Breast epithelium (tissue), 4 donors: ENCODE results near the gene ADRA2B. TPM values are rescaled to one million over a fixed set of nuclear protein-coding genes. Genes with fewer than 3 reads are reported as not detected.

Experiments
- DNase-seq, 2 donors: peaks; one replicate each; pipeline ENCODE4 v3.0.0-alpha.2; 2019; ENCODE audit warnings: low spot score in 2 of 2
- H3K27ac ChIP-seq, 2 donors: fragments of 200-600 bp; sonication (generic) in 1 of 2; one replicate each; pipeline ENCODE4 v1.5.1; 2016 to 2019; ENCODE audit warnings: mild to moderate bottlenecking in 1 of 2
- H3K27me3 ChIP-seq, 2 donors: fragments of 200-600 bp; sonication (generic) in 1 of 2; one replicate each; pipeline versions ENCODE4 v1.5.1 to v1.6.0; 2017 to 2019; ENCODE audit warnings: control low read depth in 1 of 2, mild to moderate bottlenecking in 1 of 2
- H3K36me3 ChIP-seq: fragments of 200-600 bp; one replicate; pipeline ENCODE4 v1.5.1; 2019
- H3K4me1 ChIP-seq, 2 donors: fragments of 200-600 bp; sonication (generic); one replicate each; pipeline ENCODE4 v1.5.1; 2016 to 2019; ENCODE audit warnings: control low read depth in 1 of 2
- H3K4me3 ChIP-seq, 3 donors: fragments of 200-600 bp; sonication (generic); 1 replicate in 2 of 3; 2 replicates in 1 of 3; pipeline ENCODE4 v1.5.1; 2016 to 2019; ENCODE audit warnings: mild to moderate bottlenecking in 3 of 3, moderate library complexity in 2 of 3
- H3K9me3 ChIP-seq, 2 donors: fragments of 200-600 bp; sonication (generic) in 1 of 2; one replicate each; pipeline ENCODE4 v1.5.1; 2016 to 2019; ENCODE audit warnings: control low read depth in 1 of 2
- POLR2A ChIP-seq: fragments of 450-650 bp; IDR thresholded peaks from one replicate; pipeline ENCODE4 v1.6.1; 2016; ENCODE audit warnings: antibody characterized with exemption, mild to moderate bottlenecking, moderate library complexity
- POLR2AphosphoS5 ChIP-seq, 3 donors: sonication (generic); formaldehyde crosslinking; IDR thresholded peaks; one replicate each; pipeline ENCODE4 v1.6.1; 2017; ENCODE audit warnings: antibody characterized with exemption in 3 of 3
- intact Hi-C: fragments of 100-400 bp; cut with DNase I; formaldehyde crosslinking; loops from one replicate; pipeline ENCODE4 v1.15.1; 2023; ENCODE audit warnings: low total_unique reads
- total RNA-seq, 3 donors: library from RNA; depleted of rRNA; stranded (reverse); fragments of >200 nt; gene quantifications; one replicate each; pipeline ENCODE4 v1.1.0, GENCODE V29; 2016
- TF ChIP-seq, protein P1 (sequence below), 3 donors: fragments of 450-650 bp; IDR thresholded peaks; one replicate each; pipeline ENCODE4 v1.5.1; 2016 to 2017; ENCODE audit warnings: antibody characterized with exemption in 3 of 3, mild to moderate bottlenecking in 3 of 3, moderate library complexity in 3 of 3

ADRA2B gene
- total RNA-seq, 3 donors from 2014 or later = 1.3 to 1.6 (median 1.4) TPM

DNA sequence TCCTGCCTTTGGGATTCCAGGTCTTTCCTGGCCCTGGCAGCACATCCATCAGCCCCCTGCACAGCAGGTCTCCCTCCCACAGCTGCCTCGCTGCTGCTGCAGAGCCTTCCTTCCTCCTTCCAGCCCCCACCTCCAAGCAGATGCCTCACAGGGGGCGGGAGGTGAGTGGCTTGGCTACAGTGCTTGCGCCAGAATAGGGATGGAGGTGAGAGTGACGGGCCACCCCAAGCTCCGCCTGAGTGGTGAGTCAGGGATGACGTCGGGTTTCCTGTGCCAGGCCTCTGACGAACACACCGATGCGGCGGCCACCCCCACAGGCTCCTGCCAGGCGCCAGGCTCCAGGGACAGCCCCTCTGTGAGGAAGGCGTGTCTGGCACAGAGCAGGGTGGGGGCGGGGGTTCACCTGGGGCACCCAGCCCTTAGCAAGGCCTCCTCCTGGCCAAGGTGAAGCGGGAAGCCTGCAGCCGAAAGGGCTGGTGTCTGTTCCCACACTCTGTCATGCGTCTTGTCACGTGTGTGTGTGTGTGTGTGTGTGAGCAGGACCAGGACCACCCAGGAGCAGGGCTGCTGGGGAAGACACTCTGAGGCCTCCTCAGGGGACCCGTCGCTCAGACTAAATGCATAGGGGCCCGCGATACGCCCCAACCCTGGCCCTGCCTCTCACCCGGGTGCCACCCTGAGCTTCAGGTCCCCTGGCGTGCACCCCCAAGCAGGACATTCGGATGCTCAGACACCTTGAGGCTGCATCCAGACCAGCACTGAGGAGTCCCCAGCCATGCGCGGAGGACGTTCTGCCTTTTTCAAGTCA lies 32.2 kb upstream of the ADRA2B start:
- H3K4me1 ChIP-seq = peaks cover 11 to 22% of the 10 kb centered on the region in 2 donors
- intact Hi-C loops = no loop called here
- peak; percentile 62 to 93 for DNase-seq
- no peaks in the 10 kb centered on the region for H3K9me3 ChIP-seq
- peak overlapping the region in 2 of 3 donors; percentile 15 to 16 for H3K4me3 ChIP-seq
- H3K27me3 ChIP-seq = no peaks in the 10 kb centered on the region
- no peaks in the 10 kb centered on the region for H3K36me3 ChIP-seq
- peak overlapping the region; percentile 71 to 88 for H3K27ac ChIP-seq
- peak in 1 of 3 donors; percentile 32 for TF ChIP-seq POLR2AphosphoS5 (IDR thresholded peaks at IDR 0.05)
- TF ChIP-seq, protein P1, sequence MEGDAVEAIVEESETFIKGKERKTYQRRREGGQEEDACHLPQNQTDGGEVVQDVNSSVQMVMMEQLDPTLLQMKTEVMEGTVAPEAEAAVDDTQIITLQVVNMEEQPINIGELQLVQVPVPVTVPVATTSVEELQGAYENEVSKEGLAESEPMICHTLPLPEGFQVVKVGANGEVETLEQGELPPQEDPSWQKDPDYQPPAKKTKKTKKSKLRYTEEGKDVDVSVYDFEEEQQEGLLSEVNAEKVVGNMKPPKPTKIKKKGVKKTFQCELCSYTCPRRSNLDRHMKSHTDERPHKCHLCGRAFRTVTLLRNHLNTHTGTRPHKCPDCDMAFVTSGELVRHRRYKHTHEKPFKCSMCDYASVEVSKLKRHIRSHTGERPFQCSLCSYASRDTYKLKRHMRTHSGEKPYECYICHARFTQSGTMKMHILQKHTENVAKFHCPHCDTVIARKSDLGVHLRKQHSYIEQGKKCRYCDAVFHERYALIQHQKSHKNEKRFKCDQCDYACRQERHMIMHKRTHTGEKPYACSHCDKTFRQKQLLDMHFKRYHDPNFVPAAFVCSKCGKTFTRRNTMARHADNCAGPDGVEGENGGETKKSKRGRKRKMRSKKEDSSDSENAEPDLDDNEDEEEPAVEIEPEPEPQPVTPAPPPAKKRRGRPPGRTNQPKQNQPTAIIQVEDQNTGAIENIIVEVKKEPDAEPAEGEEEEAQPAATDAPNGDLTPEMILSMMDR (IDR thresholded peaks at IDR 0.05) = no peak

DNA sequence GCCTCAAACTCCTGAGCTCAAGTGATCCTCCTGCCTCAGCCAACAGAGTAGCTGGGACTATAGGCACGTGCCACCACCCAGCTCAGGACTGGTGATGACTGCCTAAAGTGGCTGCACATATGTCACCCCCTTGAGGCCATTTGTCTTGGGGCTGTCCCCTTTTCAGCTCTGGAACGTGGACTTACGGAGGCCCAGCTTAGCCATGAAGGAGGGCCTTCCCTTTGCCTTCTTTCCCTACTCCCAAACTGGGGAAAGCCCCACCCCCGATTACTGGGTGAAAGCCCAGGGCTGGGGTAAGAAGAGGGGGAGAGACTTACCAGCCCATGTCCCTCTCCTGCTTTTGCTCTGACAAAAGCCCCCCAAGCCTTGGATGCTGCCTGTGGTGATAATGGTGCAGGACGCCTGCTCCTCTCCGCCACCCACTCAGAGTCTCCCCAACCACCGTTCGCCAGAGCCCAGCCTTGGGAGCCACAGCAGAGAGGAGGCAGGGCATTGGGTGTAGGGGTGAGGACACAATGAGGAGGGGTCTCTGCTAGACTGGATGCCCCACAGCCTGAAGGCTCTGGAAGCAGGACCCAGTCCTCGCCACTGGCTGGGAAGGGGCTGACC lies 31.3 kb upstream of the ADRA2B start:
- Histone ChIP-seq H3K4me3 (no peak overlapping the region), H3K4me1 (peaks cover 11 to 22% of the 10 kb centered on the region in 2 donors), H3K9me3 (no peaks in the 10 kb centered on the region), H3K27ac (peak overlapping the region; percentile 71 to 88), H3K36me3 (no peaks in the 10 kb centered on the region), H3K27me3 (no peaks in the 10 kb centered on the region)
- DNase-seq = peak in 1 of 2 donors; percentile 15
- intact Hi-C loops = no loop called here
- TF ChIP-seq, protein P1 (IDR thresholded peaks at IDR 0.05) = no peak
- TF ChIP-seq POLR2AphosphoS5 (IDR thresholded peaks at IDR 0.05) = no peak
- TF ChIP-seq POLR2A = no peak

DNA sequence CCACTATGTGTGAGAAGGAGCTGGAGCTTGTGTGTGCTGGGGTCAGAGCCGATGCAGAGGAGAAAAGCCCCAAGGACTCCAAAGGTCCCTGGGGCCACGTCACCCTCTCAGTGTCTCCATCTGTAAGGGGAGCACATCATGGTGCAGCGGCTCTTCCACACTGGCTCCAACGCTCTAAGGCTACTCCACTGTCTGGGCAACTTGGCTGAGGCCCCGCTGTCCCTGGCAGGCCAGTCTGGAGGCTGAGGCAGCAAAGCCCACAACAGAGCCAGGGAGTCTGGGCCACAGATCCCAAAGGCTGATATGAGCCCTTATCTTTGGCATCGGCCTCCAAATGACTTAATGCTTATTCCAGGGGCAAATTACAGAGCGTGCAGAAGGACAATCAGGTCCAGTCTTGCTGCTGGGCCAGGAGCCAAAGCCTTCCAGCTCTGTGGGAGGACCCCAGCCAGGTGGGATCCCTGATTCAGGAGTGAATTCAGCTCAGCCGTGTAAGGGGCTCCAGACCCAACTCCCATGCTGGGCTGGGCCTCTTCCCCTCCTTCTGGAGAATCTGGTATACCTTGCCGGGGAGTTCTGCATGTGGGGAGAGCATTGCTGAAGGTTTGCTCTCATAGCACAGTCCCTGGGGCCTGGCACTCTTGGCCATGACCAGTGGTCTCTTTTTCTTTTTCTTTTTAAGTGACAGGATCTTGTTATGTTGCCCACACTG lies 30.7 kb upstream of the ADRA2B start:
- Histone ChIP-seq H3K4me1 (peaks cover 11 to 22% of the 10 kb centered on the region in 2 donors), H3K4me3 (peak overlapping the region in 1 of 3 donors; percentile 95), H3K9me3 (no peaks in the 10 kb centered on the region), H3K36me3 (no peaks in the 10 kb centered on the region), H3K27me3 (no peaks in the 10 kb centered on the region), H3K27ac (peak overlapping the region; percentile 88 to 89)
- DNase-seq = peak in 1 of 2 donors; percentile 48
- TF ChIP-seq, protein P1 (IDR thresholded peaks at IDR 0.05) = no peak
- TF ChIP-seq POLR2A = no peak
- TF ChIP-seq POLR2AphosphoS5 (IDR thresholded peaks at IDR 0.05) = no peak
- intact Hi-C loops = no loop called here

DNA sequence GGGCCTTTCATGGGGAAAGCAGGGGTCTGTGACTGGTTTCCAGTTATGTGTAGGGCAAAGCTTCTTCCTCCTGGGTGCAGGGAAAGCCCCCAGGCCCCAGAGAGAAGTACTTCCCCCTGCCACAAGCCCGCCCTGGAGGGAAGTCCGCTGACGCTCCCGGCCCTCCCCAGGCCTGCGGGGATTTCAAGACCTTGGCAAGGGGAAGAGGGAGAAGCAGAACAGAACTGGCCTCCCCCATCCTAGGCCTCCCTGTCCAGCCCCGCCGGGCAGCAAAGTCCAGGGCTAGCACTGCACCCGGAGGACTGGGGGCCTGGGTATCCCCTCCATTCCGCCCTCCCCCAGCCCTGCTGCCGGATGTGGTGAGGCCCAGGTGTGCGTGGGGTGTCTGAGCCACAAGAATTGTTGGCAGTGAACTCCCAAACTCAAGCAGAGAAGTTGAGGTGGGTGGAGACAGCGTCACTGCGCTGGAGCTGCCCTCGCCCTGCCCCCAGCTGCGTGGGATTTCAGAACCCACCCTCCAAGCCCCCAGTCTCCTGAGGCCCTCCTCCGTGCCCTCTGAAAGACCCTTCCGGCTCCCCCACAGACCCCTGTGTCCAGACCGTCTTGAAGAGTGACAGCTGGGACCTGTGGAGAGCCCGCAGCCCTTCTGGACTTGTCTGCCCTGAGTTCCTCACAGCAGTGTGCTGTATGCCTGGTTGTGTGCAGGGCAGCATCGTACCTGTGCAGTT lies 29.9 kb upstream of the ADRA2B start:
- H3K27me3 ChIP-seq = no peaks in the 10 kb centered on the region
- H3K4me1 ChIP-seq = peaks cover 11 to 22% of the 10 kb centered on the region in 2 donors
- intact Hi-C loops = no loop called here
- peak overlapping the region; percentile 88 to 89 for H3K27ac ChIP-seq
- no peaks in the 10 kb centered on the region for H3K9me3 ChIP-seq
- TF ChIP-seq POLR2AphosphoS5 (IDR thresholded peaks at IDR 0.05) = no peak
- TF ChIP-seq, protein P1 (IDR thresholded peaks at IDR 0.05) = no peak
- no peak for TF ChIP-seq POLR2A
- peak; percentile 52 to 74 for DNase-seq
- H3K4me3 ChIP-seq = peak overlapping the region in 1 of 3 donors; percentile 95
- H3K36me3 ChIP-seq = no peaks in the 10 kb centered on the region
